Melanocyte of skin (primary cell): ENCODE data around the gene DLX4. TPM values are rescaled to one million over a fixed set of nuclear protein-coding genes. Genes with fewer than 3 reads are reported as not detected.

ENCODE experiments used
- small RNA-seq, 2 donors: library from RNA; depleted of rRNA; stranded (forward); fragments of <200 nt; gene quantifications; one replicate each; pipeline ENCODE3, GENCODE V24; 2012
- total RNA-seq, 2 donors: library from RNA; depleted of rRNA; stranded (reverse); fragments of >200 nt; gene quantifications; 2 replicates each; pipeline ENCODE4 v1.2.3, GENCODE V29; 2012

The DLX4 gene, protein sequence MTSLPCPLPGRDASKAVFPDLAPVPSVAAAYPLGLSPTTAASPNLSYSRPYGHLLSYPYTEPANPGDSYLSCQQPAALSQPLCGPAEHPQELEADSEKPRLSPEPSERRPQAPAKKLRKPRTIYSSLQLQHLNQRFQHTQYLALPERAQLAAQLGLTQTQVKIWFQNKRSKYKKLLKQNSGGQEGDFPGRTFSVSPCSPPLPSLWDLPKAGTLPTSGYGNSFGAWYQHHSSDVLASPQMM
- total RNA-seq, result not detected

GRCh38 chr17:49969134-49969759 is at the start of gene DLX4:
TSS of gene DLX4 (plus strand) at chr17:49969190. CDS start at chr17:49969469, 279 bp downstream.

DNA sequence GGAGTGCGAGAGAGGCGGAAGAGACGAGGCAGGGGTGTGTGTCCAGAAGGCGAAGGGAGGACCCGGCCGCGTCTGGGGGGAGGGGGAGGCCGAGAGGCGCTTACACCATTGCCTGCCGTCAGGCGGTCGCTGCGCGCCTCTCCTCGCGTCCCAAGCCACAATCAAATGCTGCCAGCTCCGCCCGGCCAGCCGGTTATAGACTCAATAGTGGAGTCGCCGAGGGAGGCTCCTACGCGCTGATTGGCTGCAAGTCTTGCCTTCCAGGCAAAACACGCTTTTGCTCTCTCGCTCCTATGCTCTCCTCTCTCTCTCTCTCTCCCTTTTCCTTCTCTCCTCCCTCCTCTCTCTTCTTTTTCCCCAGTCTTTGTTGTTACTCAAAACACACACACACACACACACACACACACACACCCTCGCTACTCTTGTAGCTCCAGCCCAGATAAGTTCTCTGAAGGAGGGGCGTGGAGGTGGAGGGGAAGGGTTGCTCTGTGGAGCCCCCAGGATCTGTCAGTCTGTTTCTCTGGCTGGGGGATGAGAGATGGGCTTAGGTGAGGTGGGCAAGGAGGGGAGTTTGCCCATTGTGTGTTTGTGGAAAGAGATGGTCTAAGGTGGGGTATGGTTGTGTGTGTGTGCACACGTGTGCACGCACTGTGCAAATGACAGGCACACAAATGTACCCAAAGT is 26.2 kb downstream of the DLX4 start, which contains the start of gene DLX3:
Gene DLX3, minus strand, starts transcription at position 170 of the 684 bp plus-strand sequence. CDS start 226 bp downstream, outside the sequence.

Small RNA genes lying within 50 kb of the gene (small RNA-seq; reads per million reads assigned to genes)
- 0 reads per million in 2 donors for gene RNU6-1313P

Other genes starting within 250 kb of the DLX4 start
- gene FAM117A, start 205.1 kb upstream of the DLX4 start, total RNA-seq, result 1 to 10 TPM; 2.7 to 6.5 TPM
- gene KAT7, start 180.5 kb upstream of the DLX4 start, total RNA-seq, result 10 to 100 TPM; 42.7 to 44.0 TPM
- gene TAC4, start 121.1 kb upstream of the DLX4 start, total RNA-seq, result not detected
- gene DLX3, start 26.0 kb downstream of the DLX4 start, total RNA-seq, result under 1 TPM in 1 of 2 donors, not detected in 1; under 0.01 TPM
- gene ITGA3, start 86.9 kb downstream of the DLX4 start, total RNA-seq, result 10 to 100 TPM; 41.6 to 89.2 TPM
- gene PDK2, start 126.2 kb downstream of the DLX4 start, total RNA-seq, result 10 to 100 TPM; 23.6 to 30.3 TPM
- under 1 TPM; 0.33 to 0.34 TPM for gene SAMD14, start 161.0 kb downstream of the DLX4 start, total RNA-seq
- gene PPP1R9B, start 181.5 kb downstream of the DLX4 start, total RNA-seq, result 10 to 100 TPM; 22.7 to 24.3 TPM
- gene SGCA, start 196.8 kb downstream of the DLX4 start, total RNA-seq, result not detected
- gene COL1A1, start 232.4 kb downstream of the DLX4 start, total RNA-seq, result 1 to 10 TPM; 2.1 to 10.0 TPM